ENCODE data around the gene DNAJB11. TPM values are rescaled to one million over a fixed set of nuclear protein-coding genes. Genes with fewer than 3 reads are reported as not detected.

DNAJB11 gene
- total RNA-seq (2014; rRNA removed; shearing (Covaris generic)): 58.1 and 61.2 TPM in 2 replicates

DNA sequence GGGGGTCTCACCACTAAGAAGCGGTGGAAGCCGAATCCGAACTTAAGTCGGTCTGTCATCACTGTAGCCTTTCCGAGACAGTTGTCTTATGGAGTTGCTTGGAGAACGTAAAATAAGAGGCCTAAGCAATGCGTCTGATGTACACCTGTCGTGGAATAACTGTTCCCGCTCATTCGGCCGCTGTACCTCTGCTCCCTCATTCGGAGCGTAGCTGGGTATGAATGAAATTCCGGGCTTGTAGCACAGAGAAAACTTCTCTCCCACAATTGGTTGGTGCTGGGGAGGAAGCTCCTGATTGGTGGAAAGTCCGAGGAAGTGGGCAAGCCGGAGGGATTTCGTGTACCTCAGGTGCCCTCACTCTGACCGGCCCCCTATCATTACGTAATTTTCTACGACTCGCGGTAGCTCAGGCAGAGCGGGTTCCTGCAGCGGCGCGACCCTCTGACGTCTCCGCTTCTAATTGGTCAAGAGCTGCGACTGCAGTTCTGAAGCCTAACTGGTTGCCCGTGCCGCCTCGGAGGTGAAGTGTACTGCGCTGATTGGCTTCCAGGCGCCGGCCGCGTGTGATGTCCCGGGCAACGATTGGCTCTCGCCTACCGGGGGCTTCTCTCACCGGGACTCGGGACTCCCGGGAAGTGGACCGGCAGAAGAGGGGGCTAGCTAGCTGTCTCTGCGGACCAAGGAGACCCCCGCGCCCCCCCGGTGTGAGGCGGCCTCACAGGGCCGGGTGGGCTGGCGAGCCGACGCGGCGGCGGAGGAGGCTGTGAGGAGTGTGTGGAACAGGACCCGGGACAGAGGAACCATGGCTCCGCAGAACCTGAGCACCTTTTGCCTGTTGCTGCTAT is at the start of gene DNAJB11:
DNAJB11 (plus strand) TSS at position 625 of the 845 bp plus-strand sequence; CDS start at position 803, 178 bp downstream.

DNA sequence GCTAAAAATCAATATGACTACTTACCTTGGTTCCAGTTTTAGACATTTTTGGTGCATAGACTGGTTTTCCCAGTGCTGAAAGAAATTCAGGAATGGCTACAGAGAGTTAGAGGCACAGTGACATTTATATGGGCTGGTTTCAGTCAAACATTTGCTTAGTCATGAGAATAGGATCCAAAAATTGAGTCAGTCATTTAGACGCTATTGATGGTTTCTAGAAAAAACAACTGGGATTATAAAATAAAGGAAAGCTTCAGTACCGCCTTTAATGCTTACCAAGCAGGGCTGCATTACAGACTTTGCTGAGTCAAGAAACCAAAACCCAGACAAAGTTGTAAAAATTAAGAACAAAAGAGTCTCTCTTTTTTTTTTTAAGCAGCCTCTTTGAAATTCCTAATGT is 26.2 kb upstream of the DNAJB11 start, which contains the start of gene CRYGS:
CRYGS (minus strand) TSS at position 100 of the 400 bp plus-strand sequence; CDS start at position 46, 54 bp downstream.

DNA sequence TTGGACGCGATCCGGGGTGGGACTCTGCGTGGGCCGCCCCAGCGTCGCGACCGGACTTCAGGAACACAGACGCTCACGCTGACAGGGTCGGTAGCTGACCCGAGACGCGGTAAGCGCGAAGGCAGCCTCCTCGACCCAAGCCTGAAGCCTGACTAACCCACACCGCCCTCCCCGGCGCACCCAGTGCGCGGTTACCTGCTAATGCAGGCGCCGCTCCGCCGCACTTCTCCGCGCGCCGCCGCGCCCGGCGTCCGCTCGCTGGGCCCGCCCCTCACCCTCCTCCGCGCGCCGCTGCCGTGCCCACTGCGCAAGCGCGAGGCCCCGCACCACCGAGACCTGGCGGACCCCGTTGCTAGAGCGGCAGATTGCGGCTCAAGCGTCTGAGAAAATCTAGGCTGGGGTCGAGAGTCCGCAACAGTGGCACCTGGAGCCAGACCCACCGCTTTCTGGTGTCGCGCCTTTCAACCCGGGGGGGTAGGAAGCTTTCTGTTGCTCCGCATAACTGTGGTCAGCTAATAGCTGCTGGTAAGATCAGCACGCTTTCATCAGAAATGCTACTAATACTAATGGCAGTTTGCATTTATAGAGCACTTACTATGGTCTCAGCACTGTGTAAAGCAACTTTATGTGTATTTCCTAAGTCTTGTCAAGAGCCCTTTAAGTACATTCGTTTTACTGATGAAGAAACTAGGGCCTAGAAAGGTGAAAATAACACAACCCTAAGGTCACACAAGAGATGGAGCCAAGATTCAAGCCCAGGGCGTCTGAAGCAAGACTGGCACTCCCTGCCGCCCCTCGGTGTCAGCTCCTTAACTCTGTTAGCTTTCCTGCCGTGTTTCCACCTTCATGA is 3.2 kb upstream of the DNAJB11 start, which contains the start of gene TBCCD1:
TBCCD1 (minus strand) TSS at position 268 of the 850 bp plus-strand sequence. CDS start 3,010 bp downstream, outside the sequence.

DNA sequence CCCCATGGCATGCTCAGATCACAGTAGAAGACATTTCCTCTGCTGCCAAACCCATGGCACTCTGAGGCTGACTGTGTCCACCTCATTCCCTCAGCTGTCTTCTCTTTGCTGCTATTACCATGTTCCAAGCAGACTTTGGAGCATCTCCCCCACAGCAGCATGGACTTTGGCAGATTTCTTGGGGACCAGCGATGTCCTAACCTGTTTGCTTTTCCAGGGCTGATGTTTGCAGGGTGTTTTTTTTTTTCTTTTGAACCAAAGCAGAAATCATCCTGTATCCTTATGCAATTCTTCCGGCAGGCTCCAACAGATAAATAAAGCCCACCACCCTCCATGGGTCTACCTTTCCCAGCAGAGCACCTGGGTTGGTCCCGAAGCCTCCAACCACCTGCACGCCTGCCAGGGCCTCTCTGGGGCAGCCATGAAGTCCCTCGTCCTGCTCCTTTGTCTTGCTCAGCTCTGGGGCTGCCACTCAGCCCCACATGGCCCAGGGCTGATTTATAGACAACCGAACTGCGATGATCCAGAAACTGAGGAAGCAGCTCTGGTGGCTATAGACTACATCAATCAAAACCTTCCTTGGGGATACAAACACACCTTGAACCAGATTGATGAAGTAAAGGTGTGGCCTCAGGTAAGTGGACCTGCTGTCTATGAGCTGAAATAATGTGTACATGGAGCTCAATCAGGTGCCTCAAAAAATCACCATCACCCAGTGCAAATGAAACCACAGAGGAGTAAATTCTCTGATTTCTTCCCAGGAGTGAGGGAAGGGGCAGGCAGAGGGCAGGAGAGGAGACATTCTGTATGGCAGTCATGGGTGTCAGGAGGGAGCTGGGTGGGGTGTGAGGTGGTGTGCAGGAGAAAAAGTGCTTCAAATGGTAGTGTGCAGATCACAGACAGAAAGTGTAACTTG is 42.5 kb downstream of the DNAJB11 start, which contains the start of gene AHSG:
AHSG (plus strand) TSS at position 340 of the 916 bp plus-strand sequence; CDS start at position 422, 82 bp downstream.

Small RNA genes lying within 50 kb of the gene (small RNA-seq; reads per million reads assigned to genes)
- not detected for gene RF00017

Other genes starting within 250 kb of the DNAJB11 start
- 5.4 TPM in 2 replicates for gene DGKG, start 208.5 kb upstream of the DNAJB11 start, total RNA-seq (2014; rRNA removed; shearing (Covaris generic))
- 0.40 and 0.57 TPM in 2 replicates for gene CRYGS, start 26.3 kb upstream of the DNAJB11 start, total RNA-seq (2014; rRNA removed; shearing (Covaris generic))
- 7.1 and 7.4 TPM in 2 replicates for gene TBCCD1, start 3.4 kb upstream of the DNAJB11 start, total RNA-seq (2014; rRNA removed; shearing (Covaris generic))
- not detected in 2 replicates for gene AHSG, start 42.3 kb downstream of the DNAJB11 start, total RNA-seq (2014; rRNA removed; shearing (Covaris generic))
- not detected in 2 replicates for gene FETUB, start 69.7 kb downstream of the DNAJB11 start, total RNA-seq (2014; rRNA removed; shearing (Covaris generic))
- gene HRG, start 95.3 kb downstream of the DNAJB11 start, total RNA-seq (2014; rRNA removed; shearing (Covaris generic)): not detected in 2 replicates
- gene KNG1, start 146.6 kb downstream of the DNAJB11 start, total RNA-seq (2014; rRNA removed; shearing (Covaris generic)): not detected in 2 replicates
- 260 and 274 TPM in 2 replicates for gene EIF4A2, start 212.9 kb downstream of the DNAJB11 start, total RNA-seq (2014; rRNA removed; shearing (Covaris generic))
- 43.6 and 53.6 TPM in 2 replicates for gene RFC4, start 235.8 kb downstream of the DNAJB11 start, total RNA-seq (2014; rRNA removed; shearing (Covaris generic))